GM19438 (cell line): ENCODE measurements around the gene CHST11.
"Not testable (repeated sequence)": the region's sequence is repeated elsewhere in the genome, so short reads cannot be mapped to it uniquely, and the experiment has no call there.

Experiments used
- ATAC-seq: cut with Tn5 transposase; IDR thresholded peaks from one replicate; pipeline ENCODE4 v1.9.1; 2021; ENCODE audit warnings: low read depth; ENCODE audit not compliant: unreplicated experiment

CHST11 gene

DNA sequence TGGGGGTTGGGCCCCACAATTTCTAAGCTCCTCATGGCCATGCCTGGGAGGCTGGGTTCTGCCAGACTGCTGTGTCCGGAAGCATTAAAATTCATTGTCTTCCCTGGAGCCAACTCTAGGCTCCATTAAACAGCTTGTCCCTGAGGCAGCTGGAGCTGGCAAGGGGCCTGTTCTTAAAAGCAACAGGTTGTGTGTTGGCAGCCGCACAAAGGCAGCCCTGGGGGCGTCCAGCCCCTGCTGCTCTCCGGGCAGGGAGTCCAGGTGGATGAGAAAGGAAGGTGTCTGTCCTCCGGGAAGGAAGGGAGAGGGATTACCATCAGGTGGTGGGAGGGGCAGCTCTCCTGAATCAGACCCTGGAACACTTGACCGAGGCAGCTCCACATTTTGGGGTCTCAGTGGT, 98.9 kb downstream of the CHST11 start:
- no peak for ATAC-seq

DNA sequence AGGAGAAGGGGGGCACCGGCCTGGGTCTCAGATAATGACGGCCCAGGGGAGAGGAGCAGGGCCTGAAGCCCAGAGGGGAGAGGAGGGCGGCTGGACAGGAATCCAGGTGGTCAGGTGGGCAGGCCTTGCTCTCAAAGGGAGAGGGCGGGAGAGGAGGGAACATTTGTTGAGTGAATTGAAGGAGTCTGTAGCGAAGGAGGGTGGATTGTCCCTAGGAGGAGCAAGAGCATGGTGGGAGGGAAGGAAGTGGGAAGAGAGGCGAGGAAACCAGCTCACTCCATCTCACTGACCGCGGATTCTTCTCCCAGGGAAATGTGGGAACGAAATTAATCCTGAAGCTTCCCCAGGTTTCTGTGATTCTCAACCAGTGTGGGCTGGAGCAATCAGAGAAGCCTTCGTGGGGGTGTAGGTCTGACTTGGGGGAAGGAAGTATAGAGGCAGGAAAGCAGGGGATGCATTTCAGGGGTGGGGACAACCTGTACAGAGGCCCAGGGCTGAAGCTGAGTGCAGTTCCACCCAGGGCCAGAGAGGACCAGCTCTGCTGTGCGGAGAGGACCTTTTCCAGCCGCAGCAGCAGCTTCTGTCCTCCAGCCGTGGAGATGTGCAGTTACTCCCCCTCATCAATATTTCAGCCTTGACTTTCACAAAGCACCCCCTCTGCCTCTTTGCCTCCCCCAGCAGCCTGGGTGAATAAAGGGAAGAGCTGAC, 100.9 kb downstream of the CHST11 start:
- no peak for ATAC-seq

DNA sequence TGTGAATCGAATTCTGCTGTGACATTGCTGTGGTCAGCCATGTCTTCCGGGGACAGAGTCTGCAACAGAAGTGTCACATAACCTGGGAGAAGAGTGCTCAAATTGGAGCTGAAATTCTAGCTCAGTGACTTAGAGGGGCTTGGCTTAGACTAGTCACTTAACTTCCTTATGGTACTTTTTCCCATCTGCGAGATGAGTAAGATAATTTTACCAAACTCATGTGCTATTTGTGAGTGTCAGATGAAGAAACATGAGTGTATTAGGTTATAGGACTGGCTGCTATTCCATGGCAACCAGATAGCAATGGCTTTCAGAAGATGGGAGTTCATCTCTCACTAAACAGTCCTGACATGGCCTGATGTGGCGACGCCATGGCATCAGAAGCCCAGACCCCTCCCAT, 104.1 kb downstream of the CHST11 start:
- ATAC-seq, result no peak

DNA sequence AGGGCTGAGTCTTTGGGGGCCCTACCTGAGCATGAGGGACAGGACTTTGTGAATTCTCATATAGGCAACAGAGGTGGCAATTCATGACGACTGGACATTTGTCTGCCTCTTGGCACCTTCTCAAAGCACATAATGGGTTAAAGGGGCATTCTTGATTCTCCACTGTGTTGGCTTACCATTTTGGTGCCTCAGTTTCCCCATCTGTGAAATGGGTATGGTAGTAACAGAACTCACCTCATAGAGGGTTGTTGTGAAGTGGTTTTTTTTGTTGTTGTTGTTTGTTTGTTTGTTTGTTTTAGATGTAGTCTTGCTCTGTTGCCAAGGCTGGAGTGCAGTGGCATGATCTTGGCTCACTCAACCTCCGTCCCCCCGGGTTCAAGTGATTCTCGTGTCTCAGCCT, 106.0 kb downstream of the CHST11 start:
- ATAC-seq, result no peak

DNA sequence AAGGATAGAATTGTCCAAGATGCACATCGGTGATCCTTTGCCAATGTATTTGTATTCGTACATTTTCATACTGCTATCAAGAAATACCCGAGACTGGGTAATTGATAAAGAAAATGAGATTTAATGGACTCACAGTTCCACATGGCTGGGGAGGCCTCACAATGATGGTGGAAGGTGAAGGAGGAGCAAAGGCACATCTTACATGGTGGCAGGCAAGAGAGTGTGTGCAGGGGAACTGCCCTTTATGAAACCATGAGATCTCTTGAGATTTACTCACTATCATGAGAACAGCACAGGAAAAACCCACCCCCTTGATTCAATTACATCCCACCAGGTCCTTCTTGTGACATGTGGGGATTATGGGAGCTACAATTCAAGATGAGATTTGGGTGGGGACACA, 107.9 kb downstream of the CHST11 start:
- not testable (repeated sequence) for ATAC-seq

DNA sequence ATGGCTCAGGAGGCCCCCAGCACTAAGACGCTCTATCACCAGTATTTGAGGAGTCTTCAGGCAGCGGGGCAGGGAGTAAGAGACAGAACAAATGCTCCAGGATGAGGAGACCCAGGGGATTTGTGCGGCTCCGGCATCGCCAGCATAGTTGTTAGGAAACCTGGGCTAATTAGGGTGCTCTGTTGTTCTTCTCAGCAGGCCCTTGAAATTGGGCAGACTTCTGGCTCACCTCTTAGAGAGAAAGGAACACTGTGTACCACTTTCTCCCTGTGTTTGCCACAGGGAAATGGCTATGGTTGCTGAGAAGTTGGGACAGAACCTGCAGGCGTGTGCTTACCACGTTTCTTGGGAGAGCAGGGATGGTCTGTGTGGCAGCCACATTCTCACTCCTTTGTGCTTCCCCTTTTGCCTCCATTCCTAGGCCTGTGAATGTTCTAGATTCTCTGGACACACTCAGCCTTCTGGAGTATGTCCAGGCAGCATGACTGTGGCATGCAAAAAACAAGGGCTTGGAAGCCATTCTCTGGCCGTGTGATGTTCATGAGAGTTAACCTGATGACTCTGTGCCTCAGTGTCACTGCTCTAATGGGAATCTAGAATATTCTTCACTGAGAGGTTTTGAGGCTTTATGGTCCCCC, 109.0 kb downstream of the CHST11 start:
- ATAC-seq, result no peak

DNA sequence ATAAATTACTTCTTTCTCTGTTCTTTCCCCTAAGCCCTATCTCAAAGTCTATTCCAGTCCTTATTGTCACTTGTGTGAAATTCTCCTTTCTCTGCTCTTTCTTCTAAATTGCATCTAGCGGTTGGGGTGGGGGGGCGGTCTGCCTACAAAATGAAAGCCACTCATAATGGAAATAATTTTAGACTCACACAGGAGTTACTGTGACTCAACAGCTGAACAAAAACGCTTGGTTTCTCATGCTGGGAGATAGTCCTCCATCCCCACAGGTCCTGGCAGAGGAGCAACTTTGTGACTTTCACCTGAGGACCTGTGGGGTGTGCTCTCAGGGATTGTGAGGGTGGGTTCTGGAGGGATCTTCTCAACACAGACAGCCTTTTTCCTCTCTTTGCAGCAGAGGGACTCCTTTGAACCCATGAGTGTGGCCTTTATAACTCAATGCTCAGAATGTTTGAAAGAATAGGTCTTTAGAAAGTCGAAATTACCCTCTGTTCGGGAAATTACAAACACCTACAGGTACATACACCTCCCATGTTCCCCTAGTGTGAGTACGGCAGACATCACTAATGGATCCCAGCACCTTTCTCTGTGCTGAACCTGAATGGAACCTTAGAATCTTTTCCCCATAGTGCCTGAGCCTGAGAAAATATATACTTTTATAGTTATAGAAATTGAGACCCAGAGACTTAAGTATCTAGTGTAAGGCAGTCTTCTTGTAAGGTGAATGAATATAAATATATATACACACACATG, 109.7 kb downstream of the CHST11 start:
- ATAC-seq, result no peak

DNA sequence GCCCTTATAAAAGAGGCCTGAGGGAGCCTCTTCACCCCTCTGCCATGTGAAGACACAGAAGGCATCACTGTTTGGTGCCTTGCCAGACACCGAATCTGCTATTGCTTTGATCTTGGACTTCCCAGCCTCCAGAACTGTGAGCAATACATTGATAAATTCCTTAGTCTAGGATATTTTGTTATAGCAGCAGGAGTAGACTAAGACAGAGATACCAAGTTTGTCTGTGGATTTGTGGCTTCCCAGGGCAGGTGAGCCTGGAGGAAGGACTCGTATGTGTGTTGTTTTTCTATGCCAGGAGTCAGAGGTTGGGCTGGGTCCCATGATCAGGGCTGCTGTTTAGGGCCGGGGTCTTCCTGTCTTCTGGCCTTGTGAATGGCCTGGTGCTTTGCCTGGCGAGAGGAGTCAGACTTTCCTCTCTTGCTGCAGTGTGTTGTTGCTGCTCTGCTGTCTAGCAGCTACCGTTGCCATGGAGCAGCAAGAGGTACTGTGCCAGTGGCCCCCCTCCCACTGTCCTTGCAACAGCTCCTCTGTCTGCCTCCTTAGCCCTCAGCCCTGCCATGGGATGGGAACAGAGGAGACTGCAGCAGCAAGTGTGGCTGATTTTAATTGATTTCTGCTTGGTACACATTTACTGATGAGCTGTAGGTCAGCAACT, 111.2 kb downstream of the CHST11 start:
- no peak for ATAC-seq

DNA sequence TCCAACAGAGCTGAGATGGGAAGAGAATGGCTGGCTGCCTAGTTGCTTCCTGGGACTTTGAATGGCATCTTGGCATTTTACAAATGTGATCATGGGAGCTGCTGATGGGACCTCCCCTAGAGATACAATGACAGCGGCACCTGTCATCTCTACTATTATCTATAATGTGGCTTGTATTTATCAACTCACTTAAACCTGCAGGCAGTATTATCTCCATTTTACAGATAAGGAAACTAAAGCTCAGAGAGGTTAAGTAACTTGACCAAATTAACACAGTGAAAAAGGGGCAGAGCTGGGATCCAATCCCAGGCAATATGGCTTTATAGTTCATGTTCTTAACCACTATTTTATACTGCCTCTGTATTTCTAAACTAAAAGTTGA, 111.7 kb downstream of the CHST11 start:
- ATAC-seq, result no peak

DNA sequence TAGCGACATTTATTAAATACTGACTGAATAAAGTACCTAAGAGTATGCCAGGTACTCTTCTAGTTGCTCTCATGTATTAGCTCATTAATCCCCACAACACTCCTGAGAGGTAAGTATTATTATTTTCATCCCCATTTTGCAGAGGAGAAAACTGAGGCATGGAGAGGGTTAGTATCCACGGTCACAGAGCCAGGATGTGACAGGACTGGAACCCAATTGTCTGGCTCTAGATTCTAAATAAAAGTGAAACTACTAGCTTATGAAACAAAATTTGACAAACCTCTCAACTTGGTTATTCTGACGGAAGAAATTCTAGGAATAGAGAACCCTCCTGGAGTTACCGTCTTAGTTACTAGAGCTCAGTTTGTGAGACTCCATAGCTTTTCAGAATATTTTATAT, 112.2 kb downstream of the CHST11 start:
- ATAC-seq, result no peak

DNA sequence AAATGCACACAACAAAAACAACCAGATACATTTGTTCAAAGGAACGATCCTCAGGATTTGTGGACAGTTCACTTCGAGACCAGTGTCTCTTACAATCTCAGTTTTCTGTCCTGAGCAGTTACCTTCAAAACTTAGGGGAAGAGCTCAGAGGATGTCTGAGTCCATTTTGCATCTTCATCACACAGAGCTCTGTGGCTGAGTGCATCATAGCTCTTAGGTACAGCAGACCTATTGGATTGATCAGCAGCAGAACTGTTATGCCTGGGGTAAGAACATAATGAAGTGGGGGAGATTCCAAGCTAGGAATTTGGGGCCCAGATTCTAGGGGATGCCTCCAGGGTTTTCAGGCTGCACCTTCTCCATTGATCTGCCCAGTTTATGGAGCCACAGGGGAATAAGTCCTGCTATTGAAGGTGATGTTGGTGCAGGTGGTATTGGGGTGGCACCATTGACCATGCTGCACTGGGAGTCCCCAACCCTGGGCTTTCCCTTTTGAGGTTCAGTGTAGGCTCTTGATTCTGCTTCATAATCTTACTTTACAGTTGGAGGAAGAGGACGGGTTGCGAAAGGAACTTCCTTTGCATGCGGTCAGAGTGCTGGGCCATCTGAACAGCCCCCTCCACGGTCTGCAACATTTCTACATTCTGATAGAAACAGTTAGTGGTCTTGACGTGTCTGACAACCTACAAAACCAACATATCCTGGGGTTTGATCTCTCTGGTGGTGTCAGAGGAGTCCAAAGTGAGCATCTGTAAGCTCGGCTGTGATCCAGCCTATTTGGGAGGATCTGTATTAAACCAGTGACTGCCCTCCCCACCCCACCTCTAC, 112.8 kb downstream of the CHST11 start:
- ATAC-seq, result peak; percentile 71

DNA sequence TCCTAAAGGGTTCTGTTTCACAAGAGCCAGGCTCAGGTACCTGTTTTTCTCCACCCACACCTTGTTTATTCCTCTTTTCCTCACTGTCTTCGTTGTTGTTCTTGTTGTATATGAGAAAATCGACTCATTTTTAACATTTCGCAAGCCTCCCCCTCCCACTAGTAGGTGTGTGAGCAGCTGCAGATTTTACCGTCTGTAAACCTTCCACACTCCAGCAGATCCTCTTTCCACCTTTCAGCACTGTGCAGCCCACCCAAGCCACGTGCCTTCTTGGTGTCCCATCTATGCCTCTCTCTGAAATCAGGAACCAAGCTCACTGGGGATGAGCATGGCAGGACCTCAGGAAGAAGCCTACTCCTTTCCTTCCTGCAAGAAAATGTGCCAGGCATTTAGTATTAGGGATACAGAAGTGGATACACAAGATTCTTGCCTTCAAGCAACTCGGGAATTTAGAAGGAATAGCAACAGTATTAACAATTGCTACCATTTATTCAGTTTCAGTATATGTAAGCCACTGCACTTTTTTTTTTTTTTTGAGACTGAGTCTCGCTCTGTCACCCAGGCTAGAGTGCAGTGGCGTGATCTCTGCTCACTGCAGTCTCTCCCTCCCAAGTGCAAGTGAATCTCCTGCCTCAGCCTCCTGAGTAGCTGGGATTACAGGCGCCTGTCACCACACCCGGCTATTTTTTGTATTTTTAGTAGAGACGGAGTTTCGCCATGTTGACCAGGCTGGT, 113.6 kb downstream of the CHST11 start:
- ATAC-seq, result peak; percentile 2

DNA sequence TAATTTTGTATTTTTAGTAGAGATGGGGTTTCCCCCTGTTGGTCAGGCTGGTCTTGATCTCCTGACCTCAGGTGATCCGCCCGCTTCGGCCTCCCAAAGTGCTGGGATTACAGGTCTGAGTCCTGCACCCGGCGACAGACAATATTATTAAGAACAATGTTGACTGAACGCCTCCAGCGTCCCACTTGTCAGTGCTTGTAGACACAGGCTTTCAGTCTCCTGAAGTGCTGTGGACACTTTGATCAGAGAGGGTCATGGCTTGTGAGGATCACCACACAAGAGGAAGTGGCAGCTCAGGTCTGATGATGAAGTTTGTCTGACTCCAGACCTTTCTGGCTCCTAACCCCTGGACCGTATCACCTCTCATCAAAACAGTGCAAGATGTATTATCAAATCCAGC, 114.6 kb downstream of the CHST11 start:
- no peak for ATAC-seq

DNA sequence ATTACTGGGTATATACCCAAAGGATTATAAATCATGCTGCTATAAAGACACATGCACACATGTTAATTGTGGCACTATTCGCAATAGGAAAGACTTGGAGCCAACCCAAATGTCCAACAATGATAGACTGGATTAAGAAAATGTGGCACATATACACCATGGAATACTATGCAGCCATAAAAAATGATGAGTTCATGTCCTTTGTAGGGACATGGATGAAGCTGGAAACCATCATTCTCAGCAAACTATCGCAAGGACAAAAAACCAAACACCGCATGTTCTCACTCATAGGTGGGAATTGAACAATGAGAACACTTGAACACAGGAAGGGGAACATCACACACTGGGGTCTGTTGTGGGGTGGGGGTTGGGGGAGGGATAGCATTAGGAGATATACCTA, 117.6 kb downstream of the CHST11 start:
- ATAC-seq, result not testable (repeated sequence)

DNA sequence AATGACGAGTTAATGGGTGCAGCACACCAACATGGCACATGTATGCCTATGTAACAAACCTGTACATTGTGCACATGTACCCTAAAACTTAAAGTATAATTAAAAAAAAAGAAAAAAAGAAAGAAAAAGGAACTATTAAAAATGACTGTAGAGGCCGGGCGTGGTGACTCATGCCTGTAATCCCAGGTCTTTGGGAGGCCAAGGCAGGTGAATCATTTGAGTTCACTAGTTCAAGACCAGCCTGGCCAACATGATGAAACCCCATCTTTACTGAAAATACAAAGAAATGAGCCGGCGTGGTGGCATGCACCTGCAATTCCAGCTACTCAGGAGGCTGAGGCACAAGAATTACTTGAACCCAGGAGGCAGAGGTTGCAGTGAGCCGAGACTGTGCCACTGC, 118.0 kb downstream of the CHST11 start:
- not testable (repeated sequence) for ATAC-seq

DNA sequence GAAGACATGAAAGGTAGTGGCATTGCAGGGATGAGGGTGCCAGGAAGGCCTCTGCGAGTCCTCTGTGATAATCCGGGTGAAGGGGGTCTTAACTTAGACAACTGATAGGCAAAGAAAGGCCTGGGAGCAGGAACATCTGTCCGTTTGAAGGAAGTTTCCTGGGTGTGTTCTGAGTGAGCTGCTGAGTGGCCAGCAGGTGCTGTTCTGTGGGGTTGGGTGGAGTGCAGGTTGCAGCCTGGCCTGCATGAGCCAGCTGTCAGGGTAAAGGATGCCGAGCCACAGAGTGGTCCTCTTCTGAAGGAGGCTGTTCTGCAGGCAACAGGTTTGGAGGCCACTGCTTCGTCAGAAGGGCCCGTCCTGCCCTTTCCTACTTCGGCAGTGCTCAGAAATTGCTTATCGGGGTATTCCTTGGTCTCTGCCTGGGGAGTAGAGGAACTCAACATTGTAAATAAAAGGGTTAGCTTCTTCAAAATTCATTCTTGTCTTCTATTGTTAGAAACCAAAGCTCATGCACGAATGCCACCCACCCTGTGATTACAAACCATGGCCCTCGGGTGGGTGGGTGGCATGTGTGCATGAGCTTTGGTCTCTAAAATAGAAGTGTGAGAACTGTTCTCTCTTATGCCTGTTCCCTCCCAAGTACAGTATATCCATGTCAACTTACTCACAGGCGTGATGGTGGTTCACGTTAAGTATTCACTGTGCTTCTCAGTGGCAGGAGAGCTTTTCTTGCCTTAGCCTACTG, 118.9 kb downstream of the CHST11 start:
- no peak for ATAC-seq

DNA sequence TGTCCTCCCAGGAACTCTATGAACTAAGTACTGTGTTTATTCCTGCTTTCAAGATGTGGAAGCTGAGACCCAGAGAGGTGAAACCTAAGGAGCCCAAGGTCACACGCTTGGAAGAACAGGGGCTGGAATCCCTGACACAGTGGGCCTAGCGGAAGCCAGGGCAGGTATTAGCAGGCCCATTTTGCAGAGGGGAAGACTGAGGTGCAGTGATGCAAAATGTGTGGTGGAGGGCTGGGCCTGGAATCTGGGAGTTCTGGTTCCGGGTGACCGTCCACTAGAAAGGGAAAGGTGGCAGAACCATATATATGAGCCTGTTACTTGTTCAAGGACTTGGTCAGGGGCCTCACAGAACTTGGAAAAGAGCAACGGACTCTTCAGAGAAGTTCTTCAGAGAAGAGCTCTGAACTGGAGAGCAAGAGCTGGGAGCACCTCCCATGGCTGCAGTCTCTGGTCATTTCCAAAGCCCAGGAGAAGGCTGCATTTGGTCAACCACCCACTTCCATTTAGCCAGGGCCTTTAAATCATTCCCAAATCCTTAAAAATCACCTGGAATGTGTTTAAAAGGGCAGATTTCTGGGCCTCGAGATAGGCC, 119.5 kb downstream of the CHST11 start:
- ATAC-seq, result no peak

DNA sequence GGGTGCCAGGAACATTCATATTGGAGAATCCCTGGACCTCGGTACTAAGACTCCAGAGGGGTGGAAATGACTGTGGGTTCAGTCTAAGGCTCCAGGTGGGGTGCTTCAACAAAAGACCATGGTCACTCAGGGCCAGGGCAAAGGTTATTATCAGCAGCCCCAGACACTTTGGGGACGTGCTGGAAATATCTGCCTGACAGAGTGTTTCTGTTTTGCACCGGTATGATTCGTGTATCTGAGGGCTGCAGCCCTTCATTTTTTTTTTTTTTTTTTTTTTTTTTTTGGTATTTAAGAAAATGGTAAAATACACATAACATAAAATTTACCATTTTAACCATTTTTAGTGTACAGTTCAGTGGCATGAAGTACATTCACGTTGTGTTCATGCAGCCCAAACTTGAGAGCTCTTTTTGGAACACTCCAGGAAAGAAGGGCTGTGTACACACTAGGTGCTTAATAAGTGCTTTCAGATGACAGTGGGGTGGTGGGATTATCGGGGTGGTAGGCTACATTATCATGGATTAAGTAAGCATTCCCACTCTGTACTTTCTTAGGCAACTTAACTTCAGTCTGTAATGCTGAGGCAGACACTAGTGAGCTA, 120.3 kb downstream of the CHST11 start:
- ATAC-seq, result no peak
